ENCODE measurements around the gene RNF44.
"Not testable (repeated sequence)": the region's sequence is repeated elsewhere in the genome, so short reads cannot be mapped to it uniquely, and the experiment has no call there.

RNF44 gene

DNA sequence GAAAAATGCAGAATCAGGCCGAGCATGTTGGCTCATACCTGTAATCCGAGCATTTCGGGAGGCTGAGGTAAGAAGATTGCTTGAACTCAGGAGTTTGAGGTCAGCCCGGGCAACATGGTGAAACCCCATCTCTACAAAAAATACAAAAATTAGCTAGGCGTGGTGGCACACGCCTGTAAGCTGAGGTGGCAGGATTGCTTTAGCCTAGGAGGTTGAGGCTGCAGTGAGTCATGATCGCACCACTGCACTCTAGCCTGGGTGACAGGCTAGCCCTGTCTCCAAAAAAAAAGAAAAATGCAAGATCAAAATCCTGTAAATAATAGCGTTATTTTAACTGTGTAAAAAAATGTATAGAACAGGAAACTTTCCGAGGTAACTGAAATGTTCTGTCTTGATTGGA lies 39.4 kb downstream of the RNF44 start:
- no peak overlapping the region for H3K4me3 ChIP-seq (replicated peaks; ENCODE audit: low read depth, low read length)
- TF ChIP-seq CTCF (IDR thresholded peaks at IDR 0.05; ENCODE audit: low read length, missing control alignments) = no peak
- no peak for DNase-seq (ENCODE audit: low read depth)

DNA sequence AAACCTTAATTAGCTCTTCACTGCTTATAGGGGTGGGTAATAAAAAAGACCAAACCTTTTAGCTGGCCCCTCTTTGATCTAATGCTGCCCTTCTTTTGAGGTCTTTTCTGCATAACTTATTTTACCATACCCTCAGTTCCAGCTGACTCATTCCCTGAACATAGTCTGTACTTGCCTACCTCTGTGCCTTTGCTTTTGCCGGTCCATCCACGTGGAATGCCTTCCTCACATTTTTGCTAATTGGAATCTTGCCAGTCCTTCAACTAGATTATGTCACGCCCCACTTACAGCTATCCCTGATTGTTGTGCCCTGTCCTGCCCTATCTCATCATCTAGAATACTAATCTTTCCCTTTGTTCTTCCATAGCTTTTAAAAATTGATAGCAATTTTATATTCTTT lies 44.8 kb downstream of the RNF44 start:
- no peak for TF ChIP-seq CTCF (IDR thresholded peaks at IDR 0.05; ENCODE audit: low read length, missing control alignments)
- DNase-seq (ENCODE audit: low read depth) = peak; percentile 17
- H3K4me3 ChIP-seq (replicated peaks; ENCODE audit: low read depth, low read length) = no peak overlapping the region

GRCh38 chr5:176491901-176492300 lies 45.3 kb downstream of the RNF44 start:
- no peak for TF ChIP-seq CTCF (IDR thresholded peaks at IDR 0.05; ENCODE audit: low read length, missing control alignments)
- no peak for DNase-seq (ENCODE audit: low read depth)
- H3K4me3 ChIP-seq (replicated peaks; ENCODE audit: low read depth, low read length) = no peak overlapping the region

- no peak for TF ChIP-seq CTCF (IDR thresholded peaks at IDR 0.05; ENCODE audit: low read length, missing control alignments)
- no peak overlapping the region for H3K4me3 ChIP-seq (replicated peaks; ENCODE audit: low read depth, low read length)
- no peak for DNase-seq (ENCODE audit: low read depth)
Observed at GRCh38 chr5:176491101-176491502, 46.1 kb downstream of the RNF44 start.

DNA sequence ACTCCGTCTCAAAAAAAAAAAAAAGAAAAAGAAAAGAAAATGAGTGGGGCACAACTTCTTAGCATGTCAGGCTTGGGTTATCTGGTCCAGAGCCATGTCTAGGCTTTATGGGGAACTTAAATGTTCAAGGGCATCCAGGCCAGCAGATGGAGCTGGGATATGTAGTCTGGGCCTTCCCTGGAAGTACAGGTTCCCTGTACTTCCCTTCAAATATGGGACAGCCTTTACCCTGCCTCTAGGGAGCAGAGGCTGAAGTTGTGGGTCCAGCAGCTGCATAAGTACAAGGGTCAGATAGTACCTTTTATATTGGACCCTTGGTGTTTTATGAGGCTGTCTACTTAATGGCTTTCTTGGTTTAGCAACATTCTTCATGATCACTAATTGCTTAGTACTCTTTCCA lies 46.9 kb downstream of the RNF44 start:
- TF ChIP-seq CTCF (IDR thresholded peaks at IDR 0.05; ENCODE audit: low read length, missing control alignments) = no peak
- no peak for DNase-seq (ENCODE audit: low read depth)

GRCh38 chr5:176489077-176489476 lies 48.1 kb downstream of the RNF44 start:
- no peak for DNase-seq (ENCODE audit: low read depth)
- no peak overlapping the region for H3K4me3 ChIP-seq (replicated peaks; ENCODE audit: low read depth, low read length)
- no peak for TF ChIP-seq CTCF (IDR thresholded peaks at IDR 0.05; ENCODE audit: low read length, missing control alignments)

More for the DNA sequence above, 46.9 kb downstream of the RNF44 start:
- no peak overlapping the region for H3K4me3 ChIP-seq (replicated peaks; ENCODE audit: low read depth, low read length)

DNA sequence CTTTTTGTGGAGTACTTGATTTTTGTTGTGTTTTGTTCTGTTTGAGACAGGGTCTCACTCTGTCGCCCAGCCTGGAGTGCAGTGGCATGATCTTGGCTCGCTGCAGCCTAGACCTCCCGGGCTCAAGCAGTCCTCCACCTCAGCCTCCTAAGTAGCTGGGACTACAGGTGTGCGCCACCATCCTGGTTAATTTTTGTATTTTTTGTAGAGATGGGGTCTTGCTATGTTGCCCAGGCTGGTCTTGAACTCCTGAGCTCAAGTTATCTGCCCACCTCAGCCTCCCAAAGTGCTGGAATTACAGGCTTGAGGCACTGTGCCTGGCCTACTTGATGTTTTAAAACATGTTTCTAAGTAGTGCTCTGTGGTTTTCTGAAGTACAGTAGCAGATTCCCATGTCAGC lies 50.0 kb downstream of the RNF44 start:
- H3K4me3 ChIP-seq (replicated peaks; ENCODE audit: low read depth, low read length) = not testable (repeated sequence)

More for the DNA sequence above, 50.0 kb downstream of the RNF44 start:
- DNase-seq (ENCODE audit: low read depth) = not testable (repeated sequence)

All from fibroblast of pulmonary artery (primary cell).